Caki2 (cell line): ENCODE results near the gene WDR44. TPM values are rescaled to one million over a fixed set of nuclear protein-coding genes. Genes with fewer than 3 reads are reported as not detected.
"Not testable (repeated sequence)": the region's sequence is repeated elsewhere in the genome, so short reads cannot be mapped to it uniquely, and the experiment has no call there.

Experiments used
- DNase-seq: peaks from one replicate; pipeline ENCODE4 v3.0.0-alpha.2; 2015; ENCODE audit warnings: low read depth
- in situ Hi-C: cut with HindIII; loops from 2 replicates; pipeline ENCODE4 v1.10.0; 2016; ENCODE audit warnings: low sequenced_read_pairs, low pct_unique_long_range_greater_than_20kb, mixed read lengths
- total RNA-seq: library from RNA; depleted of rRNA; stranded (reverse); fragments of >200 nt; shearing (Covaris generic); gene quantifications from 2 replicates; pipeline ENCODE4 v1.2.3, GENCODE V29; 2014; ENCODE audit warnings: low replicate concordance; rRNA removed

The WDR44 gene, protein sequence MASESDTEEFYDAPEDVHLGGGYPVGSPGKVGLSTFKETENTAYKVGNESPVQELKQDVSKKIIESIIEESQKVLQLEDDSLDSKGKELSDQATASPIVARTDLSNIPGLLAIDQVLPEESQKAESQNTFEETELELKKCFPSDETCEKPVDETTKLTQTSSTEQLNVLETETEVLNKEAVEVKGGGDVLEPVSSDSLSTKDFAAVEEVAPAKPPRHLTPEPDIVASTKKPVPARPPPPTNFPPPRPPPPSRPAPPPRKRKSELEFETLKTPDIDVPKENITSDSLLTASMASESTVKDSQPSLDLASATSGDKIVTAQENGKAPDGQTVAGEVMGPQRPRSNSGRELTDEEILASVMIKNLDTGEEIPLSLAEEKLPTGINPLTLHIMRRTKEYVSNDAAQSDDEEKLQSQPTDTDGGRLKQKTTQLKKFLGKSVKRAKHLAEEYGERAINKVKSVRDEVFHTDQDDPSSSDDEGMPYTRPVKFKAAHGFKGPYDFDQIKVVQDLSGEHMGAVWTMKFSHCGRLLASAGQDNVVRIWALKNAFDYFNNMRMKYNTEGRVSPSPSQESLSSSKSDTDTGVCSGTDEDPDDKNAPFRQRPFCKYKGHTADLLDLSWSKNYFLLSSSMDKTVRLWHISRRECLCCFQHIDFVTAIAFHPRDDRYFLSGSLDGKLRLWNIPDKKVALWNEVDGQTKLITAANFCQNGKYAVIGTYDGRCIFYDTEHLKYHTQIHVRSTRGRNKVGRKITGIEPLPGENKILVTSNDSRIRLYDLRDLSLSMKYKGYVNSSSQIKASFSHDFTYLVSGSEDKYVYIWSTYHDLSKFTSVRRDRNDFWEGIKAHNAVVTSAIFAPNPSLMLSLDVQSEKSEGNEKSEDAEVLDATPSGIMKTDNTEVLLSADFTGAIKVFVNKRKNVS
- 4.1 and 6.5 TPM in 2 replicates for total RNA-seq

DNA sequence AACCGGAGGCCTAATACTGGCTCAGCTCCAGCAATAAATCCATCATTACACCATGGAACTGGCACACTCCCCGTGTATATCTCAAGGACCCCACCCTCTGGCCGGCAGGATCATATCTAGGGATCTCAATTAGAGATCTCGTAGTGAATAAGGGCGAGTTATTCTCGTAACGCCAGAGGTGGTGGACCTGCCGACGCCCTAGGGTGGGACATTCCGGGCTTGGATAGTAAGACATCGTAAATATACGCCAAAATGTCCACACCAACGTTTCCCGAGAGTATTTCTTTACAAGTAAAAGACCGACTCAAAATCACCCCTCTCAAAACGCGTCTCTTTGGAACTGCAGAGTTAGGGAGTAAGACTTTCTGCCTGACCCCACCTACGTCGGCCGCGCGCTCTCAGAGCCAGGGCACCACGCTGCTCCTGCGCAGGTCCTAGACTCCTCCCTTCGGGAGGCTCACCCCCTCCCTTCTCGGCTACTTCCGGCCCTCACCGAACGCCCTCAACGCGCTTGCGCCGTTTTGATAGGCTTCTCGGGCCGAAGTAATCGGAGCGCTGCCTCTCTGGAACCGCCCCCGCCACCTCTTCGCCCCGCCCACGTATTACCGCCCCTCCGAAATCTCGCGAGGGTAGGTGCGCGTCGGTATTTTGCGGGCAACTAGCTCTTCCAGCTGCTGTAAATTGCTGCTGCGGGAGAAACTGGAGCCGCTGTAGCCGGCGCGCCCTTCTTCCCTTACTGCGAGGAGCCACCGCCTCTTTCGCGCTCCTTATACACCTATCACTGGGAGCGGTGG lies at the start of gene WDR44:
WDR44 (plus strand) TSS at position 643 of the 794 bp plus-strand sequence. CDS start 398 bp downstream, outside the sequence.
- in situ Hi-C loops, result no loop called here
- peak; percentile 93 for DNase-seq

DNA sequence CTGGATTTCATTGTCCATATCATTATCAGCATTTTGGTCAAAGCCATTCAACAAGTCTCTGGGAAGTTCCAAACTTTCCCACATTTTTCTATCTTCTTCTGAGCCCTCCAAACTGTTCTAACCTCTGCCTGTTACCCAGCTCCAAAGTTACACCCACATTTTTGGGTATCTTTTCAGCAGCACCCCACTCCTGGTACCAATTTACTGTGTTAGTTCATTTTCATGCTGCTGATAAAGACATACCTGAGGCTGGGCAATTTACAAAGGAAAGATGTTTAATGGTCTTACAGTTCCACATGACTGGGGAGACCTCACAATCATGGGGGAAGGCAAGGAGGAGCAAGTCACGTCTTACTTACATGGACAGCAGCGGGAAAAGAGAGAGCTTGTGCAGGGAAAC lies 40.1 kb upstream of the WDR44 start:
- DNase-seq, in situ Hi-C loops: not testable (repeated sequence)

DNA sequence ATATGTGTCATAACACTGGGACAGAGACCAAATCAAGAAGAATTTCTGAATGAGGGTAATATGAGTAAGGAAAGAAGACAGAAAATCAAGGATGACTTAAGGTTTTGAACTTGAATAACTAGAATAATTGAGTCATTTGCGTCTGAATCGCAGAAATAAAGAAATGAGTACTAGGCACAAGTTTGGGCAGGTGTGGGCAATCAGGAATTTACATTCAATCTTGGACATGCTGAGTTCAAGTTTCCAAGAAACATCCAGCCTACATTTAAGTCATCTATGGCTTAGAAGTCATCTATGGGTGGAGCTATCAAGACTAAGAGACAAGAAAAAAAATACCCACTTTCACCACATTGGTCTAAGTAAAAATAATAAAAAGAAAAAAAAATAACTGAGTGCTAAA lies 30.4 kb upstream of the WDR44 start:
- no peak for DNase-seq
- in situ Hi-C loops, result no loop called here

DNA sequence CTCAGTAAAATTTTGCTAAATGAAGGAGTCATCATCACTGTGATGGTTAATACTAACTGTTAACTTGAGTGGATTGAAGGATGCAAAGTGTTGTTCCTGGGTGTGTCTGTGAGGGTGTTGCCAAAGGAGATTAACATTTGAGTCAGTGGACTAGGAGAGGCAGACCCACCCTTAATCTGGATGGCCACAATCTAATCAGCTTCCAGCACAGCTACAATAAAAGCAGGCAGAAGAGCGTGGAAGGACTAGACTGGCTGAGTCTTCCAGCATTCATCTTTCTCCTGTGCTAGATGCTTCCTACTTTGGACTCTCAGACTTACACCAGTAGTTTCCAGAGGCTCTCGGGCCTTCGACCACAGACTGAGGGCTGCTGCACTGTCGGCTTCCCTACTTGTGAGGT lies 21.3 kb upstream of the WDR44 start:
- DNase-seq, result no peak
- in situ Hi-C loops, result no loop called here

DNA sequence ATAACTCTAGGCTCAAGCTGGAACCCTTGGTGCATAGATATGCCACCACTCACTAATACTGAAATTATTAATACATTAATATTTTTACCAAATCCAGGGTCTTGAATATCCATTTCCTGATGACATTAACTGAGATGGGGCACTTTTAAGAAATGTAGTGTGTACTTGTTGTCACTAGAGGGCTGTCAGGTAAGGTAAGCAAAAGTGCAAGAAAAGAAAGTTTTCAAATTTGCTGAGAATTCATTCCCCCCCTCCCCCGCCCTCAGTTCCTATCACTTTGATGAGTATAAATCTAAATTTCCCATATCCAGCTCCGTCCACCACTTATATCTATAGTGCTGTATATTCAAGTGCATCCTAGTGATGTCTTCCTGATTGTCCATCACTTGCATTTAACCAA lies 20.5 kb upstream of the WDR44 start:
- in situ Hi-C loops, result no loop called here
- DNase-seq, result no peak

DNA sequence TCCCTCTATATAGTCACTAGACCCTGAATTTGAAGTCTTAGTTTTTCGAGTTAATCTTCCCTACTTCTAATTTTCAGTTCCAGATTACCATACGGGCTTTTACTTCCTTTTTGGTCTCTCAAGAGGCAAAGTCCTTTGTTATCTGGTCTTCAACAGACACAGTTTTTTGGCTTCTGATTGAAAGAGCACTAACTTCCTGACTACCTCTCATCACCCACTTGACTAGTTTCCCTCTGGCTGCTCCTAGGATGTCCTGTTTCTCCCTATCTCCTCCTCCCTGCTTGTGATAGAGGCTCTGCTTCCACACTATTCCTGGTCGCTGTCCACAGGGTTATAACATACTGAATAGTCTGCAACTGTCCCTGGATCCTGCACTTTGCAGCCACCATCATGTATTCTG lies 16.7 kb upstream of the WDR44 start:
- in situ Hi-C loops, result no loop called here
- no peak for DNase-seq

DNA sequence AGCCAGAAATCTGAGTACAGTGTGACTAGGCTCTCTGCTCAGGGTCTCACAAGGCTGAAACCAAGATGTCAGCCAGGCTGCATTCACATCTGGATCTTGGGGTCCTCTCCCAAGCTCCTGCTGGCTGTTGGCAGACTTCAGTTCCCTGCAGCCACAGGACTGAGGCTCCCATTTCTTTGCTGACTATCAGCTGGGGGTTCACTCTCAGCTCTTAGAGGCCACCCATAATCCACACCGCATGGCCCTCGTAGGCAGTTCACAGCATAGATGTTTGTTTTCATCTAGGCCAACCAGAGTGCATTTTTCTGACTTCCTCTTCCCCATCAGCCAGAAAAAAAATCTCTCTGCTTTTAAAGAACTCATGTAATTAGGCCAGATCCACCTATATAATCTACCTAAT lies 8.2 kb upstream of the WDR44 start:
- in situ Hi-C loops, result no loop called here
- no peak for DNase-seq

DNA sequence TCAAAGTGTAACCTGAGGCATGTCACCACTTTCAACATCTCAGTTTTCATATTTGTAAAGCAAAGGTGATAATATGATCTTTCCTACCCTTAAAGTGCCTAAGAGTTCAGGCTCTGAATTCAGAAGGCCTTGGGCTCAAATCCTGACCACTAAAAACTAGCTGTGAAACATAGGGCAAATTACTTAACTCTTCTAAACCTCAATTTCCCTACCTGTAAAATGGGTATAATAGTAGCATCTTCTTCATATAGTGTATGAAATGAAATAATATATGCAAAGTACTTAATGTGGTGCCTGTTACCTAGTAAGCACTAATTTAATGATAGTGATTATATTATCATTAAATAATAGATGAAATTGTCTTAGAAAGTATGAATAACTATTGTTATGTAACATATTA lies 7.0 kb upstream of the WDR44 start:
- DNase-seq, result no peak
- in situ Hi-C loops, result no loop called here

DNA sequence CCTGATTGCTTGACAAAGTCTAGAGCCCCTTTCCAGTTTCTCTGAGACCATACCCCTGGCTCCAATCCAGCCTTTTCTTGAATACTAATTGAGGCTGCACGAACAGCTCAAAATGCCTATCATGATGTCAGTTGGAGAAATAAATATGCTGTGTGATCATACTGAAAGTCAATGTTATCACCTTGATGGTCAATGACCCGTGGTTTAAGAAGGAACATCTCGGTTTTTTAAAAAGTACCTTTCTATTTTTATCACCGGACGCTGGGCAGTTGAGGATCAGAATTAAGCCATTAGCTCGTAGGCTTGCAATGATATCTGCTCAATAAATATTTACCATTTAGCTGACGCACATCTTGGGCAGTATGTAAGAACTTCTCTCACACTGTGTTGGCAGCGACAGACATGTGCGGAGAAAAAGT lies 852 bp upstream of the WDR44 start:
- in situ Hi-C loops, result no loop called here
- DNase-seq, result no peak

DNA sequence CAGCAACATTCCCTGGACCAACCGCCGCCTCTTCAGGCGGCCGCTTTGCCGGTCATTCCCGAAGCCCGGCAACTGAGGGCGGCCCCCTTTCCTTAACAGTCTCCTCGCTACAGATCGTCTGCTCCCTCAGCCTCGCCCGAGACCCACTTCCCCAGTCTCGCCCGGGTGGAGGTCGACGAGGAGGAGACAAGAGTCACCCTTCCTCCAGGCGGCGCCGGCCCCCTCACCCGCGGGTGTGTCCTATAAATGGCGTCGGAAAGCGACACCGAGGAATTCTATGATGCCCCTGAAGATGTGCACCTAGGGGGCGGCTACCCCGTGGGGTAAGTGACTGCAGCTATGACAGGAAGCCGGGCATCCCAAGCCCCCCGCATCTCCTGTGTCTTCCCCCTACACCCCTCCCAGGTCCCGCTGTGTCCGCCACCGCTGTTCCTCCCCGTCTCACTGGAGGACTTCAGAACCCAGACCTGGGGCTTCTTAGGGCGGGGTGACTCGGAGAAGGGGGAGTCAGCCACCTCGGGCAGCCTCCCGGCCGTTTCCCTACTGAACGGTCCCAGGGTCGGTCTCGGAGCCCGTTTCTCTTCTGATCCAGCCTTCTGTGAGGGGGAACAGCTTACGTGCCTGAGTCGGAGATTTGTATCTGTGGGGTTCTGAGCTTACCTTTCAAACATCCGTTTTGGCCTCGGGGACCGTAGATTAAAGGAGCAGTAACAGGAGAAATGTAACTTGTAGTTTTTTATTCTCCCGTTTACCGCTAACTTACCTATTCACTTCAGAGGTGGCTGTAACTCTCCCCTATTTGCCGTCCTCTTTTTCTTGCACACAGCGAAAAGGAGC lies 570 bp downstream of the WDR44 start:
- in situ Hi-C loops, result no loop called here
- no peak for DNase-seq

DNA sequence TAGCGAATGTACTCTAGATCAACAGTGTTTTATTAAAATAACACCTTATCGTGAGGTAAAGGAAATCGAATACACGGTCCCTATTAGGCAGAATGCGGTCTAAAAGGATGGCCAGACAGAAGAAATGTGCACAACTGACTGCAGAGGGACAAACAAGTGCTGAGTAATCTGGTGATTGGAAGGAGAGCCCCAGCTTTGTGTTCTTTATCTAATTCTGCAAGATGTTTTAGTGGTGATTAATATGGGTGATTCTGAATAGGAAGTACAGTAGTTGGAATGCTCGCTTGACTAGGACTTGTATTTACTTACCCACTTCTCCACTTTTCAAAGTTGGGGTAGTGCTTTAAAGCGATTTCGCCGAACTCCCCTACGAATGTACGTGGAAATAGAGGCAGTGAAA lies 1.2 kb downstream of the WDR44 start:
- peak; percentile 18 for DNase-seq
- in situ Hi-C loops, result no loop called here

DNA sequence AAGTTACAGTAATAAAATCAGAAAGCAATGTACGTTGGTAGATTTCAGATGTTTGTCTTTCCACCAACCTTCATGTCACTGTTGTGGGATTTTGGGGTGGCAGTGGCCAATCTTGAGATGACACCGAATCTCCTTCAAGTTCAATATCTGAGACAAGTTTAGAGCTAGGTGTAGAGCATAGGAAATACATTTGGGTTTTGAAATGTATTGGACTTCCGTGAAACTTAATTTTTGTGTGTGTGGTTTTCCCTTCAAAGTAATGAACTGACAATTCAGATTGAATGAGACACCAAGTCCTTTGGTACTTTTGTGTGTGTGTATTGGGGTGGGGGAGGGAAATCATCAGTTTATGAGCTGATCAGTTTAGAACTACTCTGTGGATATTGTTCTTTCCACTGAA lies 1.8 kb downstream of the WDR44 start:
- no peak for DNase-seq
- in situ Hi-C loops, result no loop called here

DNA sequence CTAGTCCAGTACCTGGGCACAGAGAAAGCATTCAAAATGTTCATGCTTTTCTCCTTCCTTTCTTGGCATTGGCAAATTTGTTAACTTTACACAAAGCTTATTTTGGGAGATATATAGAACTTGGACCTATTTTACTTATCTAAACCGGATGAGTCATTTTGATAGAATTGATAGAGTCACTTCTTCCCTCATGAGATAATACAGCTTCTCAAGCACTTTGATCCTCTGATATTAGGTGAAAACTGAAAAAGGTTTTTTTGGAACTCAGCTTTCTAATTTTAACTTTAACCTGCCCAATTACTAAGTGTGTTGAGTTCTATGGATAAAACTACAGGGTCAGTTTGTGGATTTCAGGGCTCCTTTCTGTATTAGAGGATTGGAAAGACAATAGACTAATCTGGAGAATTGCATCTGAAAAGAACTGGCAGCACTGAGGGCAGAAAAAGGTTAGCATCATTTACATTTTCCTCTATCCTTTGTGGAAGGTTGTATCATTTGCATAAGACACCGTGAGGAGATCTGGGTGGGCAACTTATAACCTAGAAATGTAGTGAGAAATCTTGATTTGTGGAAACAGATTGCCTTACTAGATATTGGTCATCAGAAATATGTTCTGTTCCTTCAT lies 2.4 kb downstream of the WDR44 start:
- no peak for DNase-seq
- in situ Hi-C loops, result no loop called here

DNA sequence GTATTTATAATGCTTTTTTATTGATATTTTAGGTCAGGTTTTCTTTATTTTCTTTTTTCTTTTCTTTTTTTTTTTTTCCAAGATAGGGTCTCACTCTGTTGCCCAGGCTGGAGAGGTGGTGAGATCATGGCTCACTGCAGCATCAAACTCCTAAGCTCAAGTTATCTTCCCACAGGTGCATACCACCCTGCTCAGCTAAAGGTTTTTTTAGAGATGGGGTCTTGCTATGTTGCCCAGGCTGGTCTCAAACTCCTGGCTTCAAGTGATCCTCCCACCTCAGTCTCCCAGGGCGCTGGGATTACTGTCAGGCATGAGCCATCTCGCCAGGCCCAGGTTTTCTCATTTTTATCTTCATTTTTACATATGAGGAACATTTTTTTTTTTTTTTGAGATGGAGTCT lies 3.3 kb downstream of the WDR44 start:
- in situ Hi-C loops, result no loop called here
- no peak for DNase-seq

DNA sequence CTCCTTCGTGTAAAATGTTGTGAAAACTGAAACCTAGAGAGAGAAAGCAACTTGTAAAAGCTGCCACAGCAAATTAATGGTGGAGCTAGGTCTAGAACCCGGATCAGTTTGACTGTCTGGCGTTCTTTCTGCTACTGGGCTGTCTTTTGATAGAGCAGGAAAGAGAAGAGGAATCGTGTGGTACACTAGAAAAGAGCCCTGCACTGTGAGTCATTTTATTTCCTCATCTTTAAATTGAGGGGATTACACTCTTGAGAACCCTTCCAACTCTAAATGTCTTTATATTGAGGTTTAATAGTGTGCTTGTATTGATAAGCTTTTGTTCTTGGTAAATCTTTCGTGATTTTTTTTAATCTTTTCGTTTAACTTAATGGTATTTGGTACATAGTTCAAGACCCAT lies 4.3 kb downstream of the WDR44 start:
- DNase-seq, result no peak
- in situ Hi-C loops, result no loop called here

DNA sequence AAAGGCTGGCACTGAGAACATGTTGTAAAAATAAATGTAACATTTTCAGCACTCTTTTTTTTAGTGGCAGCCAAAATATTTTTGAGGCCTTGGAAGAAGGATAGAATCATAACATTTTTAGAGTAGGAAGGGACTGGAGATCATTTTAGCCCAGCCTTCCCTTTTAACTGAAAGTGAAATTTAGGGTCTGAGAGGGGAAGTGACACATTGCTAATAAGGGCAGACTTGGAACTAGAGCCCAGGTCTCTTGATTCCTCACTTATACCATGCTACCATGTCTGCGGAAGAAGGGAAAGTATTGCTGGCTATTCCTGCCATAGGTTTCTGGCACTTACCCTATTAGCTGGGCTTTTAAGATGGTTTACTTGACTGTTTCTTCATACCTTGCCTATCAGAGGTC lies 4.8 kb downstream of the WDR44 start:
- DNase-seq, result no peak
- in situ Hi-C loops, result no loop called here

DNA sequence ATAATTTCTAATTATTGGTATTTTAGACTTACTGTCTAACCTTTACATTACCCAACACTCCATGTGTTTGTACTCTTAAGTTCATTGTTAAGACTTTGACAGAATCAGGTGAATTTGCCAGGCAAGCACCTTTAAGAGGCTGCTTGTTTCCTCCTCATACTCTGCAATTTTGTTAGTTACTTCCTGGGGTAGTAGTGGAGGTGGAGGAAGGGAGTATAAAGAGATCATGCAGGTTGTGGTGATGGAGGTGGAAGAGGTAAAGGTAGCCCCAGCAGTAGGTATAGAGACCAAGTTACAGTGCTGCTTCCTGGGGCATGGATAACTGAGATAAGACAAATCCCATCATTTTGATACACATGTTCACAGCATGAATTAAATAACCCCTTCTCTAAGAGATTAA lies 6.7 kb downstream of the WDR44 start:
- in situ Hi-C loops, result no loop called here
- no peak for DNase-seq
